Neuron (in vitro differentiated cells): ENCODE data around the gene DRG2.

ENCODE experiments used
- H2AFZ ChIP-seq: one replicate; pipeline ENCODE4 v1.6.1; 2013; ENCODE audit warnings: low read depth, mild to moderate bottlenecking, inconsistent platforms, low read length, moderate library complexity
- H3K27me3 ChIP-seq: one replicate; pipeline ENCODE4 v1.6.1; 2013; ENCODE audit warnings: low read length; ENCODE audit not compliant: insufficient read depth
- H3K36me3 ChIP-seq: one replicate; pipeline ENCODE4 v1.6.1; 2013; ENCODE audit warnings: low read length; ENCODE audit not compliant: insufficient read depth
- H3K4me1 ChIP-seq: one replicate; pipeline ENCODE4 v1.6.1; 2013; ENCODE audit warnings: low read length; ENCODE audit not compliant: insufficient read depth
- H3K4me3 ChIP-seq: 2 replicates; pipeline ENCODE4 v1.5.1; 2013; ENCODE audit warnings: mild to moderate bottlenecking, low read length, moderate library complexity
- H3K9me3 ChIP-seq: one replicate; pipeline ENCODE4 v1.6.1; 2013; ENCODE audit warnings: low read length

DRG2 gene, protein sequence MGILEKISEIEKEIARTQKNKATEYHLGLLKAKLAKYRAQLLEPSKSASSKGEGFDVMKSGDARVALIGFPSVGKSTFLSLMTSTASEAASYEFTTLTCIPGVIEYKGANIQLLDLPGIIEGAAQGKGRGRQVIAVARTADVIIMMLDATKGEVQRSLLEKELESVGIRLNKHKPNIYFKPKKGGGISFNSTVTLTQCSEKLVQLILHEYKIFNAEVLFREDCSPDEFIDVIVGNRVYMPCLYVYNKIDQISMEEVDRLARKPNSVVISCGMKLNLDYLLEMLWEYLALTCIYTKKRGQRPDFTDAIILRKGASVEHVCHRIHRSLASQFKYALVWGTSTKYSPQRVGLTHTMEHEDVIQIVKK

GRCh38 chr17:18087610-18088491 is at the start of gene DRG2:
TSS of gene DRG2 (plus strand) at chr17:18087948. CDS start at chr17:18088024, 76 bp downstream.
- no peaks in the 10 kb centered on the region for H3K27me3 ChIP-seq
- H3K36me3 ChIP-seq: peaks cover 8% of the 10 kb centered on the region
- H2AFZ ChIP-seq: peak within 1 kb of the TSS; percentile 80
- peaks cover 8% of the 10 kb centered on the region for H3K4me1 ChIP-seq
- no peaks in the 10 kb centered on the region for H3K9me3 ChIP-seq
- peak within 1 kb of the TSS; percentile 82 for H3K4me3 ChIP-seq

DNA sequence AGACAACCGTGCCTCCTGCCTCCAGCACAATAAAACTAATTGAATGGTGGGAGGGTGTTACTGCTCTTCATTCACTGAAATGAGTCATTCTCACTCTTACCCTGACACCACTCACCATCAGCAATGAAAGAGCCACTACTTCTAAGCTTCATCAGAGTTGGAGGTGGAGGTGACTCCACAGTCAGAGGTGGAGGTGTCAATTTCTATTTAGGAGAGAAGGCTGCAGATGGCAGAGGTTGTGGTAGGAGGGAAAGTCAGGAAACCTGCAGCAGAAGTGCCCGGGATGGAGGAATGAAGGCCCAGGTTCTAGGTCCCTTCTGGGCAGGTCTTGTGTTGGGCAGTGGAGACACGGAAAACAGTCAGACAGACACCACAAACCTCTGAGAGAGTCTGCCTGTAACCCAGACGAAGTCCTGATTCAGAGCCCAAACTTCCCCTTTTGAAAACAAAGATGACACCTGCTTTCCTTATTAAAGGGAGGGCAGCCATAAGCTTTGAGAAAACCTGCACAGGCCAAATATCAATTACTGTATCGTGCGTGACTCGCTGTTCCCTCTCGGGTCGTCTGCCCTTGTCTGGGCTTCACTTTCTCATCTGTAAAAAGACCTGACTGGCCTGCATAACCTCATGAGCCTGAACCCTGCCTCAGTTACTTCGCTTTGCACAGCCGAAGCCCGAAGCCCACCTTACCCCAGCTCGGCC is 49.4 kb upstream of the DRG2 start:
- Histone ChIP-seq H2AFZ (peak overlapping the region; percentile 56), H3K36me3 (no peaks in the 10 kb centered on the region), H3K4me3 (peak overlapping the region; percentile 83), H3K27me3 (no peaks in the 10 kb centered on the region), H3K4me1 (peaks cover 31% of the 10 kb centered on the region), H3K9me3 (no peaks in the 10 kb centered on the region)

GRCh38 chr17:18038861-18039534 is 48.8 kb upstream of the DRG2 start, which contains the start of the genes ATPAF2 and GID4:
TSS of gene ATPAF2 (minus strand) at chr17:18039168. CDS start at chr17:18039013, 155 bp downstream.
TSS of gene GID4 (plus strand) at chr17:18039408. CDS start at chr17:18039465, 57 bp downstream.
- Histone ChIP-seq H3K4me3 (peak within 1 kb of the TSS; percentile 83), H3K27me3 (no peaks in the 10 kb centered on the region), H2AFZ (peak within 1 kb of the TSS; percentile 93), H3K4me1 (peaks cover 31% of the 10 kb centered on the region), H3K36me3 (no peaks in the 10 kb centered on the region), H3K9me3 (no peaks in the 10 kb centered on the region)

DNA sequence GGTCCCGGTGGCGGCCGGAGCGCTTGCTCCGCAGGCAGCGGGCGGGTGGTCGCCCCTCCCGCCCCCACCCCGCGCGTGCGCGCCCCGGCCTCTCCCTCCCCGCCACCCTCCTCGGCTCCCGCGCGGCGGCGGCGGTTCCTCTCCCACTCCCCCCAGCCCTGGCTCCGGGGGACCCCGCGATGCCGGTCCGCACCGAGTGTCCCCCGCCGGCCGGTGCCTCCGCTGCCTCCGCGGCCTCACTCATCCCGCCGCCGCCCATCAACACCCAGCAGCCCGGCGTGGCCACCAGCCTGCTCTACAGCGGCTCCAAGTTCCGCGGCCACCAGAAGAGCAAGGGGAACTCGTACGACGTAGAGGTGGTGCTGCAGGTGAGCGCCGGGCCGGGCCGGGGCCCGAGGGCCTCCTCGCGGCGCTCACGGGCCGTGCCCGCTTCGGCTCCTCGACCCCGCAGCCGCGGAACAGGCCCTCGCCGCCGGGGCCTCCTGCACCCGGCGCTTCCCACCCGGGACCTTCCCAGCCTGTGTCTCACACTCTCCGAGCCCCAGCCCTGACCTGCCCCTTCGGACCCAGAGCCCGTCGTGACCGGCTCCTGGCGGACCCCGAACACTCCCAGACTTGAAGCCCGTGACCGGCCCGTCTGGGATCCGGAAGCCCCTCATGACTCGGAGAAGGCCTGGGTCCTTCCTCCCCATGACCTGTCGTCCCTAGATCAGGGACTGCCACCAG is 48.0 kb upstream of the DRG2 start:
- Histone ChIP-seq H3K9me3 (no peaks in the 10 kb centered on the region), H3K4me3 (peak overlapping the region; percentile 83), H3K4me1 (peaks cover 31% of the 10 kb centered on the region), H2AFZ (peak overlapping the region; percentile 93), H3K27me3 (no peaks in the 10 kb centered on the region), H3K36me3 (no peaks in the 10 kb centered on the region)

DNA sequence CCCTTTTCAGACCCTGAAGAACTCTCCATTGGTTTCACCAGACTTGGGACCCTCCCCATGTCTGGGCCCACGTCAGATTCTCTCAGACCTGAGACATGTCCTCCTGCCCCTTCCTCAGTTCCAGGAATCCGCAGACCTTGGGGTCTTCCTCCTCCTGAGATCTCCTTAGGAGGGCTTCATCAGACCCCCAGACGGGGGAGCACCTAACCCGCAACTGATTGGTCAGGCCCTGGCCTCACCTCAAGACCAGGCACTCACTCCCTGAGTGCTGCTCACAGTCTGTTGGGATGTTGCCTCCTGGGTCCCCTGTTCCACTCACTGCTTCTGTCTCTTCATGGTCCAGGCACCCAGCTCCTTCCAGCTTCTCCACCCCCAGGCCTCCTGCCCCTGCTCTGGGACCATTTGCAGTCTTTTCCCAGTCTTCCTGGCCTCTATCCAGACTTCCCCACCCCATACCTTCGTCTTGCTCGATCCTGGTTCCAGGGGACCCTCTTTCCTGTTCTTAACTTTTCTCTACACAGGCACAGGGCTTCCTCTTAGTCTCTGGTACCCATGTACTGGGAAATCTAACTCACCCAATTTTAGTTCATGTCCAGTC is 47.4 kb upstream of the DRG2 start:
- peak overlapping the region; percentile 83 for H3K4me3 ChIP-seq
- H3K27me3 ChIP-seq: no peaks in the 10 kb centered on the region
- no peaks in the 10 kb centered on the region for H3K9me3 ChIP-seq
- peak overlapping the region; percentile 93 for H2AFZ ChIP-seq
- peaks cover under 1% of the 10 kb centered on the region for H3K36me3 ChIP-seq
- peaks cover 31% of the 10 kb centered on the region for H3K4me1 ChIP-seq

- H3K36me3 ChIP-seq: peaks cover 11% of the 10 kb centered on the region
- H2AFZ ChIP-seq: no peak overlapping the region
- no peak overlapping the region for H3K4me3 ChIP-seq
- peaks cover 31% of the 10 kb centered on the region for H3K4me1 ChIP-seq
- H3K27me3 ChIP-seq: no peaks in the 10 kb centered on the region
- H3K9me3 ChIP-seq: no peaks in the 10 kb centered on the region
Observed at GRCh38 chr17:18041776-18042175, 46.0 kb upstream of the DRG2 start.

DNA sequence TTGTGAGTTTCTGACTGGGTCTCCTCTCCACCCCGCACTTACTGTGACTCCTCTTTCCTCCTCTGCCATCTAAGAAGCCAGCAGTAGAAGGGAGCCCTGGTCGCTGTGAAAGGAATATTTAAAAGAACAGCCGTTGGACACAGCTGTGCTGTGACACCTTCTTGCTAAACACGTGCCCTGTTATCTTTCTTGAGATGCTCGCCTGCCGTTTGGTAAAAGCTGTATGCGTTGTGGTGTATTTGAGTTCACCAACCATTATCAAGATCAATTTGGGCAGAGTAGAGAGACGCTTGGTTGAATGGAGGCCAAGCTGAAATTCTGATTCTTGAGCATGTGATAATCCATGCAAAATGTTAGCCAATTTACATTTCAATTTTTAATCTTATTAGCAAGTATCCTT is 44.8 kb upstream of the DRG2 start:
- no peak overlapping the region for H2AFZ ChIP-seq
- peaks cover 25% of the 10 kb centered on the region for H3K4me1 ChIP-seq
- no peak overlapping the region for H3K4me3 ChIP-seq
- no peaks in the 10 kb centered on the region for H3K27me3 ChIP-seq
- H3K9me3 ChIP-seq: no peaks in the 10 kb centered on the region
- H3K36me3 ChIP-seq: peaks cover 15% of the 10 kb centered on the region

GRCh38 chr17:18043491-18043890 is 44.3 kb upstream of the DRG2 start:
- no peak overlapping the region for H3K4me3 ChIP-seq
- H3K36me3 ChIP-seq: peaks cover 15% of the 10 kb centered on the region
- peaks cover 20% of the 10 kb centered on the region for H3K4me1 ChIP-seq
- H3K9me3 ChIP-seq: no peaks in the 10 kb centered on the region
- H3K27me3 ChIP-seq: no peaks in the 10 kb centered on the region
- H2AFZ ChIP-seq: no peak overlapping the region

DNA sequence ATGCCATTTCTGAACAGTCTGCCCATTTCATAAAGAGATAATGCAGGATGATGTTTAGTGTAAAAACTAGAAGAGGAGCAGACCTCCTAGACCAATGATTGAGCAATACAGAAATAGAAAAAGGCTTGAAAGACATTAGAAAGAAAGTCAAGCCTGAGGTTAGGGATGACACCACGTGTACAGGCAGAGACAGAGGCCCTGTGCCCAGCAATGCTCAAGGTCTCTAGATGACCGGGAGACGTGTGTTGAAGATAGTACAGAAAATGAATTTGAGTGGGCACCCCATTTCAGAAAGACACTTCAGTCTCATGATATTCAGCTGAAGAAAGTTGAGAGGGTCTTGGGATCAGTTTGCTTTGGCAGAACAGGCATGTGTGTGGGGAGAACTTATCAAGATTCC is 43.1 kb upstream of the DRG2 start:
- Histone ChIP-seq H3K9me3 (no peaks in the 10 kb centered on the region), H2AFZ (no peak overlapping the region), H3K27me3 (no peaks in the 10 kb centered on the region), H3K4me1 (peaks cover 19% of the 10 kb centered on the region), H3K36me3 (peaks cover 15% of the 10 kb centered on the region), H3K4me3 (no peak overlapping the region)

DNA sequence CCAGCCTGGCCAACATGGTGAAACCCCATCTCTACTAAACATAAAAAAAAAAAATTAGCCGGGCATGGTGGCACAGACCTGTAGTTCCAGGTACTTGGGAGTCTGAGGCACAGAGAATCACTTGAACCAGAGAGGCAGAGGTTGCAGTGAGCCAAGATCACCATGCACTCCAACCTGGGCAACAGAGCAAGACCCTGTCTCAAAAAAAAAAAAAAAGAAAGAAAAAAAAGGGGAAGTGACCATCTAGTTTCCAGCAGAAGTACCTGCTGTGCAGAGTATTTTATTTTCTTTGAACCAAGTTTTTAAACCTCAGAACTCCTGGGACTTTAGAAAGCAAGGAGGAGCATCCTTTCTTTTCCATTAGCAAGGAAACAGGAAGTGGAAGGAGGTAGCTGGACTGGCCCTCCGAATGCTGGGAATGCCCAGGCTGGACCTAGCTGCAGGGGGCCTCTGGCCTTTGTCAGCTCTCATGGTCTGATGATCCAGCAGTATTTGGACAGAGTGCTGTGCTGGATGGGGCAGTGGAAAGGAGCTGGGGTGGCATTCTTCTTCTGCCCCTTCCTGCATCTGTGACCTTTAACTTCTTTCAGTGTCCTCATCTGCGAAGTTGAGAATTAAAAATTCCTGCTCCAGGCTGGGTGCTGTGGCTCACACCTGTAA is 41.9 kb upstream of the DRG2 start:
- Histone ChIP-seq H3K4me1 (peaks cover 8% of the 10 kb centered on the region), H3K27me3 (no peaks in the 10 kb centered on the region), H3K36me3 (peaks cover 15% of the 10 kb centered on the region), H3K9me3 (no peaks in the 10 kb centered on the region), H2AFZ (no peak overlapping the region), H3K4me3 (no peak overlapping the region)

DNA sequence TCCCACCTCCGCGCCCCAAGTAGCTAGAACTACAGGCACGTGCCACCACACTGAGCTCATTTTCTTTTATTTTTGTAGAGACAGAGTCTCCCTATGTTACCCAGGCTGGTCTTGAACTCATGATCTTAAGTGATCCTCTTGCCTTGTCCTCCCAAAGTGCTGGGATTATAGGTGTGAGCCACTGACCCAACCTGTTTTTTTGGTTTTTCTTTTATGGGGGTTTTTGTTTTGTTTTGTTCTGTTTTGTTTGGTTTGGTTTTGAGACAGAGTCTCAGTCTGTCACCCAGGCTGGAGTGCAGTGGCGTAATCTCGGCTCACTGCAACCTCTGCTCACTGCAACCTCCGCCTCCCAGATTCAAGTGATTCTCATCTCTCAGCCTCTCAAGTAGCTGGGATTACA is 32.2 kb upstream of the DRG2 start:
- H3K36me3 ChIP-seq: peaks cover 27% of the 10 kb centered on the region

More for the DNA sequence above, 32.2 kb upstream of the DRG2 start:
- Histone ChIP-seq H3K4me3 (no peak overlapping the region), H3K9me3 (no peaks in the 10 kb centered on the region), H2AFZ (no peak overlapping the region), H3K4me1 (no peaks in the 10 kb centered on the region), H3K27me3 (no peaks in the 10 kb centered on the region)
